HG02642 (cell line): ENCODE measurements around the gene ZNF644.
"Not testable (repeated sequence)": the region's sequence is repeated elsewhere in the genome, so short reads cannot be mapped to it uniquely, and the experiment has no call there.

Experiments used
- ATAC-seq: cut with Tn5 transposase; IDR thresholded peaks from one replicate; pipeline ENCODE4 v1.9.1; 2021; ENCODE audit warnings: mild to moderate bottlenecking; ENCODE audit not compliant: unreplicated experiment, poor library complexity

The ZNF644 gene

DNA sequence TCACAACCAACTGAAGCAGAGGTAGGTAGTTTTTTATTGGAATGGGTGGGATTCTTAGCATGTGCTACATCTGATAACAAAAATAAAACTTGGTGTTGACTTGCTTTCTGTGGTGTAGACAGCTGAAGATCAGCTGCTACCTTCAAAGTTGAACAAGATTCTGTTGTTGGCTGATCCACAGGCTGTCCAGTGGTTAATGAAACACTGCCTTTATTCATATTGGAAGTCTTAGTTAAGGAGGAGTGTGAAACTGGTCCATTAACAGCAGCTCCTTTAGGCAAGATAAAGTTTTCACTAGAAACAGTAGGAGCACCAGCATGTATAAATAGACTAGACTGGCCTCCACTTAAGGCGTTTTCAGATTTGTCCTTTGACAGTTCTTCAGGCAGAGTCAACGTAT, 81.1 kb downstream of the ZNF644 start:
- ATAC-seq, result no peak

DNA sequence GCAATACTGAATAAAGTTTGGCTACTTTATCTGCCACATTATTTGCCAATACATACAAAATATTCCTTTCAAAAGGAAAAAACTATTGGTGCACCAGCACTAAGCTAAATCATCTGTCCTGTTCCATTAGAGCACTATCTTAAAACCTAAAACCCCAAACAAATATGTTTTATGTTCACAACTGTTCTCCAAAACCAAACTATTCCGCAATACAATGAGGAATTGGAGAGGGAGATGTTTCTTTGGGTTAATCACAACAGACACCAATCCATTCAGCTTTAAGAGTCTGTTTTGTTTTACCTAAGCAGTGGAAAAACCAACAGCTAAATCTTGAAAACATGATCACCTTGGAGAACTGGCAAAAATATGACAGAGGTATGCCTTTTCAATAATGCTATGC, 85.1 kb downstream of the ZNF644 start:
- ATAC-seq, result no peak

DNA sequence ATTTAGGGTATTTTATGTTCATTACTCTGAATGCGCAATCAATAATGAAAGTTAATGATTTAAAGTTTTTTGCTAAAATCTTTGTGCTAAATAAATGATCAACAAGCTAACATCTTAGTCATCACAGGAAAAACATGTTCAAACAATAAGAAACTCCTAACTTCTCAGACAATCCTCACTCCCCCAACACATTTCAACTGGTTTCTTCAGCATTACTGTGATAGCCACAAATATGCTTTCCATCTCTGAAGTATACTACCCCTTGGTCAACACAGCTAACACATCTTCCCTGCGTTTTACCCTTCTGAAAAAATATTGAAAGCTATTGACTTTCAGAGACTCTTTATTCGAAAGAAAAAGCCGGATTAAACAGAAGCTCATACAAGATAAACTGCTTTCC, 85.8 kb downstream of the ZNF644 start:
- ATAC-seq, result no peak

DNA sequence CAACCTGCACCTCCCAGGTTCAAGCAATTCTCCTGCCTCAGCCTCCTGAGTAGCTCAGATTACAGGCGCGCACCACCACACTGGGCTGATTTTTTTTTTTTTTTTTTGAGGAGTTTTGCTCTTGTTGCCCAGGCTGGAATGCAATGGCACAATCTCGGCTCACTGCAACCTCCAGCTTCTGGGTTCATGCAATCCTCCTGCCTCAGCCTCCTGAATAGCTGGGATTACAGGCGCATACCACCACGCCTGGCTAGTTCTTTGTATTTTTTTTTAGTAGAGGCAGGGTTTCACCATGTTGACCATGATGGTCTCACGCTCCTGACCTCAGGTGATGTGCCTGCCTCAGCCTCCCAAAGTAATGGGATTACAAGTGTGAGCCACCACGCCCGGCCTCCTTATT, 93.6 kb downstream of the ZNF644 start:
- ATAC-seq, result not testable (repeated sequence)

DNA sequence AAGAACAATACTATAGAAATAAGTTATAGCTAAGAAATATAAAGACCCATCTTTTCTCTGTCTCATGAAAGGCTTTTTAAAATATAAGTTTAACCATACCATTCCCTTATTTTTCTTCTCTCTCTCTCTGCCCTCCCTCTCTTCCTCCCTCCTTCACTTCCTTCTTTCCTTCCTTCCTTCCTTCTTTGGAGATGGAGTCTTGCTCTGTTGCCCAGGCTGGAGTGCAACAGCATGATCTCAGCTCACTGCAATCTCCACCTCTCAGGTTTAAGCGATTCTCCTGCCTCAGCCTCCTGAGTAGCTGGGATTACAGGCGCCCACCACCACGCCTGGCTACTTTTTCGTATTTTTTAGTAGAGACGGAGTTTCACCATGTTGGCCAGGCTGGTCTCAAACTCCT, 94.2 kb downstream of the ZNF644 start:
- ATAC-seq, result not testable (repeated sequence)

DNA sequence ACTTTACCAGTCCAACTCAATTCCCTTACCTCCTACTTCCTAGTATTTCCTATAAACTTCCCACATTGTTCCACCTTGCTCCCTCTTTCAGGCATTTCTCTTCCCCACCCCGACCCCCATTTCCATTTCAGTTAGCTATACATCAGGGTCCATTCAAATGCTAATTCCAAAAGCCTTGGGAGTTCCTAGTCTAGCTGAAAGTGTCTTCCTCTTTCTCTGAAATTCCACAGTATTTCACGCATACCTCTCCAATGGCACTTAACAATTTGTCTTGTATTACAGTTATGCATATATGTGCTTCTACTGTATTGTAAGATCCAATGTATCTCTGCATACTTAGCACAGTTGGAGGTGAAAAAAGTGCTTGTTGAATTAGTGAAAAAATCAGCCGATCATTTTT, 94.9 kb downstream of the ZNF644 start:
- no peak for ATAC-seq

DNA sequence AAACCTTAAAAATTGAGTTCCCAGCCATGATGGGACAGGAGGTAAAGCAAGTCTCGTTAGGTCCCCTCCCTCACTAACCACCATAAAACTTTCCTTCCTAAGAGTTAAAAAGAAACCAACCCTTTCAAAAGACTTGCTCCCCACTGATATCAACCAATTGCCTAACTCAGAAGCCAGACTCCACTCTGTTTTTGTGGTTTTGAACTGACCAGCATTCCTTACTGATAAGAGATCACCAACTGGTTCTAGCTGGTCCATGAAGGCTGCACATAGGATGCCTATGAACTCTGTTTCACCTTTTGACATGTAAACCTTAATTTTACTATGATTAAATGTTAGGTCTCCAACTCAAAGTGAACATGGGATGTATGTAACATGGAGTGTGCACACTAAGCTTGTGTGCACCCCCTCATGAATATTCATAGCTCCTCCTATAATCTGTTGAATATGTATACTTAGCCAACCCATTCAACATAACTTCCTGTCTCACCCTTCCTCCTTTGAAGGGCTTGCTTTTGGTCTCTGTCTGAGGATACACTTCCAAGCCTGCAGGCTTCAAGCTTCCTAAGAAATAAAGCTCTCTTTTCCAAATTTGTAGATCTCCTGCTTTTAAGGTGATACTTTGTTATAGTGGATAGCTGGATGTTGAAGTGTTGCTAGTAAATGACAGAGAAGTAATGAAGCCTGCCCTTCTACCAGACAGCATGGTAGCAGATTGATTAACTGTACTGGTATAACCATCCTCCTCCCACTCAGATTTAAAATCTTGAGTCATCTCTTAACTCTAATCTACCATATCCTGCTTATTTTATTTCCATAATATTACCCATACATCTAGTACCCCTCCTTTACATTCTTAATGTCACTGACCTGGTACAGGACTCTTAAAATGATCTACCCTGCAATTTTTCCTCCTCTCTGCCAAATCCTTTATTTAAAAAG, 95.6 kb downstream of the ZNF644 start:
- no peak for ATAC-seq

DNA sequence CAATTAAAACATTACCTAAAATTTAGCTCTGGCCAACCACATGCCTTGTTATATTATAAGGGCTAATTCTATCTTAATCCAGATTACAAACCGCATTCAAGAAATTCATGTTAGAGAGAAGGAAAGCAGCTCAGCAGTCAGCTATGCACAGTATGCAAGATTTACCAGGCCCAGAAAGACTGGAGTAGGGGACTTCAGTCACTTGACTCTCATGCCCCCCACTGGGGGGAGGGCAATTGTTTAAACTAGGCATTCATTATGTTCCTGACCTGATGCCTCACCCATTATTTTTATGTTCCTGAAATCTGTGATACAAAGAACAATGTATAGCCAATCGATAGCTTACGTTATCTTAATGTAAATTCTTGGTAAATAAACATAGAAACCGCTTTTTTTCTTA, 96.9 kb downstream of the ZNF644 start:
- no peak for ATAC-seq

DNA sequence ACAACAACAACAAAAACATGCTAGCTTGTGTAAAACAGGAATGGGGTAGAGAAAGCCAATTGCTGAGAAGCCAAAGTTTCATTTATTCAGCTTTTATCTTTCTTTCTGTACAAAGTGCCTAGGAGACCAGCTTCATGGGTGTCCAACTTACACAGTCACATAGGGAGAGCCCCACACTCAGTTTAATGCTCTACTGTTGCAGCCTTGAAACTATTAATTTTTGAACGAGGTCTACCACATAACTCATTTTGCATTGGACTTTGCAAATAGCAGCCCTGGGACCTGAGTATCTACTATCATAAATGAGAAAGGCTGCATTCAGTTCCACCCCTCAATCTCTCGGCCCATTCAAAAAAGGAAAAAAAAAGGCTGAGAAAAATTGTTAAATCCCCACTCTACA, 98.8 kb downstream of the ZNF644 start:
- no peak for ATAC-seq

DNA sequence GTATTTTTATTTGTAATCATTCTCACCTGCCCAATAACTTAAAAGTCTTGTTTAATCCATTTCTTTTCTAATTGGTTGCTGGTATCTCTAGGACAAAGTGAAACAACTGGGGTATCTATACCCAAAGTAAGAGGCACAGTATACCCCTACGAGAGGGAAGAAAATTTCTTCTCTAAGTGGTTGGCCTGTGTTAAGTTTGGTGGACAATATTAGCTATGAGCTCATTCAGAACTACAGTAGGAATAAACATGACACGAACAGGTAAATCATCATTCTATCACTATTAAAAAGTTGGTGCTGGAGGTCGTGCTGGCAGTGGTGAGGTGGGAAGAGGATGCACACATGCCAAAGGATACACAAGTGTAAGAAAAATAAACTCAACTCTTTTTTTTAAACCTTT, 99.6 kb downstream of the ZNF644 start:
- ATAC-seq, result no peak

DNA sequence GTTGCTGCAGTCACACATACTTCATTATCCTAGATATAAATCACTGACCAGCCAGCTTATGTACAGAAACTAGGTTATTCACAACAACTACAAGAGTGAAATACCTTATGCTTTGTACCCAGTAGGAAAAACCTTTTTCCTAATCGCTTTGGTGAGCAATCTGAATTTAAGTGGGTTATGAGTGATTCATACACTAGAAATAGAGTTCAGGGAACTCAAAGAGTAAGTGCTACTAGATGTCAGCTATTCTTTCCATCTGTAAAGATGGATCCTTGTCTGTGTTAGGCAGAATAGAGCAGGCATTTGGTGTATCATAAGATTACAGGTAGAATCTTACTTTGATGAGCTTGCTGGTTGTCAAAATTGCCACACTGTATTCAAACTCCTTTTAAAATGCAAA, 101.9 kb downstream of the ZNF644 start:
- no peak for ATAC-seq

DNA sequence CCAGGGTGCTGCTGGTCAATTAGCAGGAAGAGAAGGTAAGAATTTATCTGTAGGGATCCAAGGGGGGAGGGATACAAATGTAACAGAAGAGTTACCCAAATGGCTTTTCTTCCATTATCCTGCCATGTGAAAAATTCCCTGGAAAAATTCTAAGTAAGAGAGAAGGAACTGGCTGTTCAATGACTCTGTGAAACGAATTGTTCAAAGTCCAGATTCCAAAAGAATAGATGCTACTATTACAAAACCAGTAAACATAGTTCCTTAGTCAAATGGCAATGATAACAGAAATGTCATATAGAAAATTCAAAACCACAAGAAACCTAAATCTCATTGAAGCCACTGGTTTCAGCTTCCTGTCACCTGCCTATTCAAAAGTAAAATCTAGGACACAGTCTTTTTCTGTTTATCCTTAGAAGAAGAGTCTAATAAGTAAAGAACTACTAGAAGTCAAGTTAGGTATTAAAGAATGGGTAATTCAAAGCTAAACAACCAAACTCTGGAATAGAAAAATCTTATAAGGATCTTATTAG, 102.6 kb downstream of the ZNF644 start:
- ATAC-seq, result no peak

DNA sequence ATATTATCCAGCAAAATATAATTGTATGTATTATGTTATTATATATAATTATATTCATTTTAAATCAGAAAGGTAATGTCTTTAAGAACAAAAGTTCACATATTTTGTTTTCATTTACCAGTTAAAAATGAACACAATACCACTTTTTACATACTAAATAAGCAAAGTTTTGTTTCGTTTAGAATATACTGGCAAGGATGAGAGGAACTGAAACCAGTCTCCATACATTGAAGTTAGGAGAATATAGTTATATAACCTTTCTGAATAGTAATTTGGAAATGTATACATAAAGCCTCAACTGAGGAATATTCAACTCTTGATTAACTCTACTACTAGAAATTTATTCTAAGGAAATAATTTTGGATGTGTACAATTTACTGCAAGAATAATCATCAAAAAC, 110.5 kb downstream of the ZNF644 start:
- ATAC-seq, result no peak

DNA sequence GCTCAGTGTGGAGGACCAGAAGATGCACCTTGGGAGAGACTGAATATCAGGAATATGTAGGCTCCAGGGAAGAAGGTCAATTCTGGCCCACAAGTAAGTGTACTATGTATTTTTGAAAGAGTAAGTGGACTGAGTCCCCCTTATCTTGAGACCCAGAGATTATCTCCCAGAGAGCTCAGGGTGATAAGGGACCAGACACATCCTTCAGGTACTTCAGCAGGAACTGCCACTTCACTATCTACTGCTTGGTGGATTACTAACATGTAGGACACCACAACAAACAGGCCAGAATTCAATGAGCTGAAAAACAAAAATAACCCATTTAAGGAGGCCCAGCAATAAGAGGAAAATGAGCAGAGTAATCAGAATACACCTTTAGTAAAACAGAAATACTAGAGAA, 119.2 kb downstream of the ZNF644 start:
- no peak for ATAC-seq

DNA sequence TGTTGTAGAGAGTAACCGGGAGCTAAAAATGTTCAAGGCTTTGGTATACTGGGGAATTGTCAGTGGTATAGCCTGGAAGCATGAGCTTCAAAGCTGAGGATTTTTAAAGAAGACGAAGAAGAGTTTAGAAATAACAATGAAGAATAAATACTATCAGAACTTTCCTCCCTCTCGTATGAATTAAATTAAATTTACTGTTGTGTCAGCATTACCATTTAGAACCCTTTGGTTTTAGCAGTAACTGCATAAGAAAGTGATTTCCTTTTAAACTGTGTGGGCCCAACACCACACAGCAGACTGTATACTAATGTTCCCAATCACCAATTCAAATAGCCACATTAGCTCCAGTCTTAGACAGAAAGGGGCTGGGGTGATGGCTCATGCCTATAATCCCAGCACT, 122.6 kb downstream of the ZNF644 start:
- ATAC-seq, result no peak

DNA sequence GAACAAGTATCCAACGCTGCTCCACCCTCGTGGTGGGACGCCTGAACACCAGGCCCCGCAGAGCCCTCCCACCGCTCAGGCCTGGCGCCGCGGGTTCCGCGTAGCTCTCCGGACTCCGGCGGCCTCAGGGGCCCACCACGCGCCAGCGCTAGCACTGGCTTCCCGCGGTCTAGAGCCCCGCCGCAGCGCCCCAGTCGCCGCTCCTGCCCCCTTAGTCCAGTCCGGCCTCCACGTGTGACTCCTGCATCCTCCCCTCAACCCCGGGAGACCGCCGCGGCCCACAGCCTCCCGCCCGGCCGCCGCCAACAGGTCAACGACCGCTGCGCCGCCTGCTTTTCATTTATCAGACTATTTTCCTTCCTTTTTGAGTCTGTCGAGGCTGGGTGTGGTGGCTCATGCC, 128.2 kb downstream of the ZNF644 start:
- not testable (repeated sequence) for ATAC-seq

DNA sequence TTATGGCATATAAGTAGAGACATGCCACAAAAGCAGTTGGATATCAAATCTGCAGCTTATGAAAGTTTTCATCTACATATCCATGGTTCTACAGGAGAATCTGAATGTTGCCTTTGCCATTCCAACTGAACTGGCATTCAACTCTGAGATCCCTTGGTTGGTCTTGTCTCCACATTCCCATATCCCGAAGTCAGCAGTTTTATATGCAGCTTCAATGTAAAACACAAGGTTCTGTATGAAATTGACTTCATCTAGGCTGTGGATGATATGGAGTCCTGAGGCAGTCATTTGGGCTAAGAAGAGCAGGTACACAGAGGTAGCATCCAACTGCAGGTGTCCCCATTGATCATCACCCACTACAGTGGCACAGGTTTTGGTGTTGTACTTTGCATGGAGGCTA, 129.0 kb downstream of the ZNF644 start:
- not testable (repeated sequence) for ATAC-seq

DNA sequence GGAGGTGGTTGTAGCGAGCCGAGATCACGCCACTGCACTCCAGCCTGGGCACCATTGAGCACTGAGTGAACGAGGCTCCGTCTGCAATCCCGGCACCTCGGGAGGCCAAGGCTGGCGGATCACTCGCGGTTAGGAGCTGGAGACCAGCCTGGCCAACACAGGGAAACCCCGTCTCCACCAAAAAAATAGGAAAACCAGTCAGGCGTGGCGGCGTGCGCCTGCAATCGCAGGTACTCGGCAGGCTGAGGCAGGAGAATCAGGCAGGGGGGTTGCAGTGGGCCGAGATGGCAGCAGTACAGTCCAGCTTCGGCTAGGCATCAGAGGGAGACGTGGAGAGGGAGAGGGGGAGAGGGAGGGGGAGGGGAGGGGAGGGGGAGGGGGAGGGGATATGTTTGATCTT, 129.6 kb downstream of the ZNF644 start:
- not testable (repeated sequence) for ATAC-seq

DNA sequence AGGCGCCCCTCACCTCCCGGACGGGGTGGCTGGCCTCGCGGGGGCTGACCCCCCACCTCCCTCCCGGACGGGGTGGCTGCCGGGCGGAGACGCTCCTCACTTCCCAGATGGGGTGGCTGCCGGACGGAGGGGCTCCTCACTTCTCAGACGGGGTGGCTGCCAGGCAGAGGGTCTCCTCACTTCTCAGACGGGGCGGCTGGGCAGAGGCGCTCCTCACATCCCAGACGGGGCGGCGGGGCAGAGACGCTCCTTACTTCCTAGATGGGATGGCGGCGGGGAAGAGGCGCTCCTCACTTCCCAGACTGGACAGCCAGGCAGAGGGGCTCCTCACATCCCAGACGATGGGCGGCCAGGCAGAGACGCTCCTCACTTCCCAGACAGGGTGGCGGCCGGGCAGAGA, 130.1 kb downstream of the ZNF644 start:
- ATAC-seq, result not testable (repeated sequence)

DNA sequence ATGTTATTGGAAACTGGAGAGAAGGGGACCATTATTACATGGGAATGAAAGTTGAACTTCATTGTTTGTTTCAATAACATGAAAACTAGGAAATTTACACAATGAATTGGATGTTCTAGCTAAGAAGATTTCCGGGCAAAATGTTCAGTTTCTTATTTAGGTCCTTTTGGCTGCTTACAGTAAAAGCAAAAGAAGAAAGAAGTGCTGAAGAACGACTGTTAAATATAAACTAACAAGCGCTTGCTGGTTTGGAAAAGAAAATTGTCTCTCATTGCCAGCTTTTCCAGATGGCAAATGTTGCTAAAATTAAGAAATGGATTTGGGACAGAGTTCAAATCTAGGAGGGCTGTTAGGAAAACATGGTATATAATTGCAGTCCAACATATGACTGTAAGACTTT, 139.6 kb downstream of the ZNF644 start:
- no peak for ATAC-seq

DNA sequence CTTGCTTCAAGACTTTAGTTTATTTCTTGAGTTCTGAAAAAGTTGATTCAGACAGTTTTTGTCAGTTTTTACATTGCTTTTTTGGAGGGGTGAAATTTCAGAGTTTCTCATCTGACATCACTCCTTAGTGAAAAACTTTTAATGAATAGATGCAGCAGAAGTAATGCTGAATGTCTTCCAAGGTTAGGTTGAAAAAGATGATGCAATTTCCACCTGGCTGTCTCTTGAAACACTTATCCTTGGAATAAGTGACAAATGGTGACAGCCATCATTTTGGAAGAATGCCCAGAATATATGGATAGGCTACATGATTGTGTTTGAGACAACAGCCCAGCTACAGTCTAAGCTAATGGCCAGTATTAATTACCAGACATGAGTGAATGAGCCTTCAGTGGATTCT, 140.8 kb downstream of the ZNF644 start:
- no peak for ATAC-seq

DNA sequence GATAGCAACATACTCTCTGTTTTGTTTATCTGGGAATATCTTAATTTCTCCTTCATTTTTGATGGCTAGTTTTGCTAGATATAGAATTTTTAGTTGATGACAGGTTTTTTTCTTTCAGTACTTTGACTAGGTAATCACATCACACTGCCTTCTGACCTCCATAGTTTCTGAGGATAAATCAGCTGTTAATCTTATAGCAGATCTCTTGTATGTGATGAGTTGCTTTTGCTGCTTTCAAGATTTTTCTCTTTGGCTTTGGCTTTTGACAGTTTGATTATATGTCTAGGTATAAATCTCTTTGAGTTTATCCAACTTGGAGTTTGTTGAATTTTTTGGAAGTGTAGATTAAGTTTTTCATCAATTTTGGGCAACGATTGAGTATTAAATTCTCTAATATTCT, 142.6 kb downstream of the ZNF644 start:
- ATAC-seq, result no peak
